H9 (cell line): ENCODE measurements around the gene IP6K3. TPM values are rescaled to one million over a fixed set of nuclear protein-coding genes. Genes with fewer than 3 reads are reported as not detected.

Source experiments
- DNase-seq: peaks from one replicate; pipeline ENCODE4 v3.0.0-alpha.2; 2017
- H2AFZ ChIP-seq: one replicate; pipeline ENCODE4 v1.6.1; 2013; ENCODE audit warnings: mild to moderate bottlenecking, low read length, control low read depth, moderate library complexity
- H2AK5ac ChIP-seq: 2 replicates; pipeline ENCODE4 v1.6.1; 2013; ENCODE audit warnings: low read length, control low read depth, mixed read lengths; ENCODE audit not compliant: insufficient read length
- H2BK120ac ChIP-seq: one replicate; pipeline ENCODE4 v1.6.1; 2013; ENCODE audit warnings: low read depth, mild to moderate bottlenecking, low read length, control low read depth, inconsistent platforms; ENCODE audit not compliant: poor library complexity, severe bottlenecking
- H2BK12ac ChIP-seq: 2 replicates; pipeline ENCODE4 v1.6.1; 2013; ENCODE audit warnings: low read length, control low read depth, mixed read lengths, low read depth; ENCODE audit not compliant: insufficient read length
- H2BK15ac ChIP-seq: 2 replicates; pipeline ENCODE4 v1.6.1; 2013; ENCODE audit warnings: low read depth, low read length, control low read depth
- H2BK20ac ChIP-seq: one replicate; pipeline ENCODE4 v1.6.1; 2013; ENCODE audit warnings: low read depth, mild to moderate bottlenecking, low read length, control low read depth, inconsistent platforms; ENCODE audit not compliant: poor library complexity, severe bottlenecking
- H2BK5ac ChIP-seq: 2 replicates; pipeline ENCODE4 v1.6.1; 2013; ENCODE audit warnings: low read length, control low read depth, mixed read lengths; ENCODE audit not compliant: insufficient read length
- H3K14ac ChIP-seq: 2 replicates; pipeline ENCODE4 v1.6.1; 2013; ENCODE audit warnings: low read length, control low read depth; ENCODE audit not compliant: insufficient read depth
- H3K18ac ChIP-seq: 2 replicates; pipeline ENCODE4 v1.6.1; 2013; ENCODE audit warnings: low read depth, mild to moderate bottlenecking, mixed read lengths, low read length, control low read depth; ENCODE audit not compliant: insufficient read length
- H3K23ac ChIP-seq: 2 replicates; pipeline ENCODE4 v1.6.1; 2013; ENCODE audit warnings: low read length, control low read depth, mixed read lengths, low read depth; ENCODE audit not compliant: insufficient read length
- H3K23me2 ChIP-seq: 2 replicates; pipeline ENCODE4 v1.6.1; 2013; ENCODE audit warnings: low read depth, mild to moderate bottlenecking, mixed read lengths, low read length, control low read depth; ENCODE audit not compliant: insufficient read length, poor library complexity, severe bottlenecking
- H3K27ac ChIP-seq: 2 replicates; pipeline ENCODE4 v1.5.1; 2013; ENCODE audit warnings: low read length, control low read depth, mixed read lengths, low read depth; ENCODE audit not compliant: insufficient read length
- H3K27me3 ChIP-seq: 2 replicates; pipeline ENCODE4 v1.6.1; 2013; ENCODE audit warnings: low read length, control low read depth, inconsistent platforms; ENCODE audit not compliant: insufficient read depth
- H3K4ac ChIP-seq: 2 replicates; pipeline ENCODE4 v1.6.1; 2013; ENCODE audit warnings: low read depth, mild to moderate bottlenecking, control low read depth, inconsistent platforms, low read length, moderate library complexity
- H3K4me1 ChIP-seq: 2 replicates; pipeline ENCODE4 v1.6.1; 2013; ENCODE audit warnings: low read length, control low read depth, inconsistent platforms; ENCODE audit not compliant: insufficient read depth
- H3K4me2 ChIP-seq: 2 replicates; pipeline ENCODE4 v1.6.1; 2013; ENCODE audit warnings: low read length, control low read depth, mixed read lengths; ENCODE audit not compliant: insufficient read length, insufficient read depth
- H3K56ac ChIP-seq: 2 replicates; pipeline ENCODE4 v1.6.1; 2013; ENCODE audit warnings: low read depth, mild to moderate bottlenecking, mixed read lengths, low read length, control low read depth; ENCODE audit not compliant: insufficient read length
- H3K79me1 ChIP-seq: 2 replicates; pipeline ENCODE4 v1.6.1; 2013; ENCODE audit warnings: low read depth, mild to moderate bottlenecking, moderate library complexity, low read length, control low read depth, inconsistent platforms; ENCODE audit not compliant: insufficient read depth, poor library complexity, severe bottlenecking
- H3K79me2 ChIP-seq: 2 replicates; pipeline ENCODE4 v1.6.1; 2013; ENCODE audit warnings: low read length, control low read depth, inconsistent platforms; ENCODE audit not compliant: insufficient read depth
- H3K9ac ChIP-seq: 2 replicates; pipeline ENCODE4 v1.6.1; 2013; ENCODE audit warnings: low read length, control low read depth, mixed read lengths; ENCODE audit not compliant: insufficient read length; ENCODE audit errors: extremely low read depth
- H3K9me3 ChIP-seq: one replicate; pipeline ENCODE4 v1.6.1; 2013; ENCODE audit warnings: low read depth, low read length, inconsistent platforms; ENCODE audit not compliant: control insufficient read depth
- H3T11ph ChIP-seq: one replicate; pipeline ENCODE4 v1.6.1; 2013; ENCODE audit warnings: mild to moderate bottlenecking, low read length, control low read depth, inconsistent platforms
- H4K20me1 ChIP-seq: one replicate; pipeline ENCODE4 v1.6.1; 2013; ENCODE audit not compliant: control insufficient read depth, insufficient read length, insufficient read depth
- H4K5ac ChIP-seq: 2 replicates; pipeline ENCODE4 v1.6.1; 2013; ENCODE audit warnings: low read depth, mild to moderate bottlenecking, mixed read lengths, low read length, control low read depth; ENCODE audit not compliant: insufficient read length
- H4K8ac ChIP-seq: replicated peaks from 2 replicates; pipeline ENCODE4 v1.6.1; 2013; ENCODE audit warnings: low read length, control low read depth, mixed read lengths, low read depth; ENCODE audit not compliant: insufficient read length
- H4K91ac ChIP-seq: 2 replicates; pipeline ENCODE4 v1.6.1; 2013; ENCODE audit warnings: low read depth, mild to moderate bottlenecking, moderate library complexity, mixed read lengths, low read length, control low read depth; ENCODE audit not compliant: insufficient read length
- H3K27ac Mint-ChIP-seq, 3 experiments: 2 replicates in 2 of 3; 3 replicates in 1 of 3; pipeline ENCODE4 v1.8.0; 2020 to 2021; ENCODE audit warnings: mixed read lengths in 3 of 3, mild to moderate bottlenecking in 1 of 3, moderate library complexity in 1 of 3
- H3K27me3 Mint-ChIP-seq: 2 replicates; pipeline ENCODE4 v1.8.0; 2021; ENCODE audit warnings: low read depth, mild to moderate bottlenecking, moderate library complexity, mixed read lengths
- H3K36me3 Mint-ChIP-seq, 3 experiments: 2 replicates in 2 of 3; 3 replicates in 1 of 3; pipeline ENCODE4 v1.8.0; 2020 to 2021; ENCODE audit warnings: low read depth in 3 of 3, mixed read lengths in 3 of 3; ENCODE audit not compliant: insufficient read depth in 1 of 3
- H3K4me1 Mint-ChIP-seq, 2 experiments: 2 replicates each; pipeline ENCODE4 v1.8.0; 2020; ENCODE audit warnings: mixed read lengths in 2 of 2
- H3K4me3 Mint-ChIP-seq, 2 experiments: 2 replicates in 1 of 2; 3 replicates in 1 of 2; pipeline ENCODE4 v1.8.0; 2020 to 2021; ENCODE audit warnings: mild to moderate bottlenecking in 2 of 2, mixed read lengths in 2 of 2, moderate library complexity in 1 of 2
- H3K9me3 Mint-ChIP-seq, 2 experiments: 2 replicates in 1 of 2; 3 replicates in 1 of 2; pipeline ENCODE4 v1.8.0; 2020; ENCODE audit warnings: mild to moderate bottlenecking in 2 of 2, mixed read lengths in 2 of 2, moderate library complexity in 1 of 2
- WGBS: extraction: QIAGEN DNeasy Blood & Tissue Kit; methylation state at CpG from one replicate; pipeline ENCODE4 v1.1.7; 2013; ENCODE audit warnings: missing lambda C conversion rate, low lambda C conversion rate, mixed read lengths; ENCODE audit not compliant: insufficient read length; ENCODE audit errors: extremely low coverage; 5-methylcytosine and 5-hydroxymethylcytosine counted together
- total RNA-seq: library from RNA; stranded (reverse); gene quantifications from 2 replicates; pipeline ENCODE4 v1.2.1, GENCODE V29; 2021
- TF ChIP-seq, protein P1 (sequence below): fragments of 200-600 bp; sonication (generic); conservative IDR thresholded peaks from 3 replicates; pipeline ENCODE4 v1.8.0; 2021; ENCODE audit warnings: antibody characterized with exemption, mild to moderate bottlenecking

The IP6K3 gene
- total RNA-seq, 1 experiment from 2014 or later = 0.46 TPM

DNA sequence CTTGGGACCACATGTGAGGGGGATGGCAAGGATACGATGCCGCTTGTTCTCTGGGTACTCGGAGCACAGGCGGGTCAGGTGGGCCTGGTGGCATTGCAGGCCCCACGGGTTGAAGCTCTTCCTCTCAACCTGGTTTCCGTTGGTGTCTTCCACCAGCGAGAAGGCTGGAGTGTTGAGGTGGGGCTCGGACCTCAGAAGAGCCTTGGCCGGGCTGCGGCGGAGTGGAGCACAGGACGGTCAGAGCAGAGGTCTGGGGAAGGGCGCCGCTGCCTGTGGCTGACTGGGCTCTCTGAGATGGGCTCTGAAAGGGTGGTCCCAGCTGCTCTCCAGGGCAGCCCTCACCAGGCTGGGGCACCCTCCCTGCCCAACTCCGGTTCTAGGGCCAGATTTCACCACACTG is 20.0 kb downstream of the IP6K3 start:
- H4K8ac ChIP-seq = no peak overlapping the region
- H3K79me1 ChIP-seq = no peaks in the 10 kb centered on the region
- H3K23me2 ChIP-seq = no peaks in the 10 kb centered on the region
- no peak overlapping the region for H2BK5ac ChIP-seq
- TF ChIP-seq, protein P1, sequence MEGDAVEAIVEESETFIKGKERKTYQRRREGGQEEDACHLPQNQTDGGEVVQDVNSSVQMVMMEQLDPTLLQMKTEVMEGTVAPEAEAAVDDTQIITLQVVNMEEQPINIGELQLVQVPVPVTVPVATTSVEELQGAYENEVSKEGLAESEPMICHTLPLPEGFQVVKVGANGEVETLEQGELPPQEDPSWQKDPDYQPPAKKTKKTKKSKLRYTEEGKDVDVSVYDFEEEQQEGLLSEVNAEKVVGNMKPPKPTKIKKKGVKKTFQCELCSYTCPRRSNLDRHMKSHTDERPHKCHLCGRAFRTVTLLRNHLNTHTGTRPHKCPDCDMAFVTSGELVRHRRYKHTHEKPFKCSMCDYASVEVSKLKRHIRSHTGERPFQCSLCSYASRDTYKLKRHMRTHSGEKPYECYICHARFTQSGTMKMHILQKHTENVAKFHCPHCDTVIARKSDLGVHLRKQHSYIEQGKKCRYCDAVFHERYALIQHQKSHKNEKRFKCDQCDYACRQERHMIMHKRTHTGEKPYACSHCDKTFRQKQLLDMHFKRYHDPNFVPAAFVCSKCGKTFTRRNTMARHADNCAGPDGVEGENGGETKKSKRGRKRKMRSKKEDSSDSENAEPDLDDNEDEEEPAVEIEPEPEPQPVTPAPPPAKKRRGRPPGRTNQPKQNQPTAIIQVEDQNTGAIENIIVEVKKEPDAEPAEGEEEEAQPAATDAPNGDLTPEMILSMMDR = no peak
- no peak overlapping the region; the same call in 1 of the 2 replicates for H3K14ac ChIP-seq
- no peak overlapping the region for H3K9ac ChIP-seq
- Mint-ChIP-seq H3K4me1 (peaks cover 51% of the 10 kb centered on the region in 2 experiments), H3K27me3 (peaks cover 21% of the 10 kb centered on the region), H3K27ac (no peak overlapping the region; a peak in 1 of 7 replicates), H3K4me3 (no peak overlapping the region), H3K36me3 (no peaks in the 10 kb centered on the region), H3K9me3 (no peaks in the 10 kb centered on the region)
- no peak overlapping the region for H2BK12ac ChIP-seq
- H2BK20ac ChIP-seq = no peak overlapping the region
- no peaks in the 10 kb centered on the region for H3K9me3 ChIP-seq
- no peak overlapping the region for H2AFZ ChIP-seq
- no peak overlapping the region for H2AK5ac ChIP-seq
- no peak for DNase-seq
- whole genome bisulfite sequencing = no CpG with 5 or more reads among the region's 15 CpGs
- H3K4me1 ChIP-seq = peaks cover 4% of the 10 kb centered on the region; the same call in 1 of the 2 replicates
- no peak overlapping the region for H3K18ac ChIP-seq
- H4K5ac ChIP-seq = no peak overlapping the region
- H3K79me2 ChIP-seq = no peaks in the 10 kb centered on the region
- no peaks in the 10 kb centered on the region for H3K27me3 ChIP-seq
- no peak overlapping the region for H3K23ac ChIP-seq
- no peak overlapping the region for H2BK120ac ChIP-seq
- no peak overlapping the region for H4K91ac ChIP-seq
- H4K20me1 ChIP-seq = no peaks in the 10 kb centered on the region
- H3T11ph ChIP-seq = no peak overlapping the region
- H3K27ac ChIP-seq = no peak overlapping the region
- no peak overlapping the region for H3K56ac ChIP-seq
- H2BK15ac ChIP-seq = no peak overlapping the region
- no peak overlapping the region for H3K4ac ChIP-seq
- no peak overlapping the region for H3K4me2 ChIP-seq
